Spleen (tissue), 7 donors: Measurements from ENCODE around the gene CMIP.

Experiments used
- CTCF ChIP-seq, 11 experiments: fragments of 200-600 bp in 7 of 11; fragments of 450-650 bp in 4 of 11; sonication (generic) in 4 of 11; IDR thresholded peaks in 8 of 11; conservative IDR thresholded peaks in 3 of 11; 1 replicate in 7 of 11; 2 replicates in 4 of 11; pipeline versions ENCODE4 v1.4.0 to v1.8.0; 2016 to 2021; ENCODE audit warnings: antibody characterized with exemption in 11 of 11, inconsistent platforms in 4 of 11, mild to moderate bottlenecking in 1 of 11
- POLR2A ChIP-seq, 3 donors: fragments of 450-650 bp; IDR thresholded peaks; one replicate each; pipeline ENCODE4 v1.5.1; 2017; ENCODE audit warnings: antibody characterized with exemption in 3 of 3, mild to moderate bottlenecking in 1 of 3
- POLR2AphosphoS5 ChIP-seq, 3 donors: sonication (generic); formaldehyde crosslinking; IDR thresholded peaks; one replicate each; pipeline ENCODE4 v1.5.1; 2017; ENCODE audit warnings: antibody characterized with exemption in 3 of 3
- donor health status: DM: no; HTN: no; CAD: no; lungs with moderate emphysema.
- donor health status: DM: no; HTN: no; CAD: no.
- donor health status: DM: no; HTN: no; CAD: no.

DNA sequence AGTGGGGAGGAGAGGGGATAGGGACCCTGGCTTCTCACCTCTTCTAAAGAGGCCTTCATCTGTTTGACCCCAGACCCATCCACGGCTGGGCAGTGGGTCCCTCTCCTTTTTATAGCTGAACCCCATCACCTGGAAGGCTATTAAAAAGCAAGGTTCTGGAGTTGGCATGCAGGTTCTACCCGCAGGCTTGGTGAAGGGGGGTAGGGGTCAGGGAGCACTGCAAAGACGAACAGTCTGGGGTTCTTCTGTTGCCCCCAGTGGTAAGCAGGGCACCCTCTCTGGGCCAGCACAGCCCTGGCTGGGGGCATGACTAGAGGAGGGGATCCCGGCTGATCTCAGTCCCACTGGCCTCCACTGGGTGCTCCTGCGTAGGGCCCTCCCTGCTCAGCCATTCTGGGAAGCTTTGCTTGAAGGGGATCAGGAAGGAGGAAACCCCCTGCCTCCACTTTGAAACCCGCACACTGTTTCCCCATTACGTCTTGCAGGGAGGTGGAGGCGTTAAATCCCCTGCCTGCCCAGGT, 13.6 kb downstream of the CMIP start:
- TF ChIP-seq CTCF (IDR thresholded peaks at IDR 0.05 in 8 of 11, conservative IDR thresholded peaks at IDR 0.05 in 3 of 11) (no peak), POLR2AphosphoS5 (IDR thresholded peaks at IDR 0.05) (no peak), POLR2A (IDR thresholded peaks at IDR 0.05) (no peak)
